NCI-H187 (cell line): ENCODE results near the gene AP4S1.

ENCODE experiments used
- DNase-seq, 2 experiments: peaks; one replicate each; lab custom pipeline; 2025; lab: John Stamatoyannopoulos, UW

Gene AP4S1

DNA sequence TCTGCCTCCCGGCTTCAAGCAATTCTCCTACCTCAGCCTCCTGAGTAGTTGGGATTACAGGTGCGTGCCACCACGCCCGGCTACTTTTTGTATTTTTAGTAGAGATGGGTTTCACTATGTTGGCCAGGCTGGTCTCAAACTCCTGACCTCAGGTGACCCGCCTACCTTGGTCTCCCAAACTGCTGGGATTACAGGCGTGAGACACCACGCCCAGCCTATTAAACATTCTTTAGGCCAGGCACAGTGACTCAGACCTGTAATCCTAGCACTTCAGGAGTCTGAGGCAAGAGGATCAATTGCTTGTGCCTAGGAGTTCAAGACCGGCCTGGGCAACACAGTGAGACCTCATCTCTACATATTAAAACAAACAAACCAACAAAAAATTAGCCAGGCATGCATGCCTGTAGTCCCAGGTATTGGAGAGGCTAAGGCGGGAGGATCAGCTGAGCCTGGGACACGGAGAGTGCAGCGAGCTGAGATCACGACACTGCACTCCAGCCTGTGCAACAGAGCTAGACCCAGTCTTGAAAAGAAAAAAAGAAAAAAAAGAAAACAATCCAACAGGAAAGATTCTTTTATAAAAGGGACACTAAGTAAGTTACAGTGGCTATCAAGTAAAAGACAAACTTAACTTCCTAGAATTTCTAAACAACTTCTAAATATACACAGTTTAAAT is 111.9 kb downstream of the AP4S1 start:
- DNase-seq, result no peak

DNA sequence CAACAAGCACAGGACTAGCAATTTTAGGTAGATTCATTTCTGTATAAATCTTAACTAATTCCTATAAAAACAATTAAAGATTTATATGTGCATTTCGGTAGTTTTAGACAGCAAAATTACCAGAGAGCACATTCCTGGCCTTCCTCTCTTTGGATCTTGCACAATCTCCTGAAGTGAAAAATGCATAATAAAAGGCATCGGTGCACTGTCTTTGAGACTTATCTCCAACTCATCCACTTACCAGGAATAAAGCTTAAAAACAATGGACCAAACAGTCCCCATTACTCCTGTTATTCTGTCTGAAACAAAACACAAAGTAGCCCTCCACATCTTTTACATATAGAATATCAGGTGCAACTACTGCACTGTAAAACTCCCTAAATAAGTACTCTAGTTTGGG is 112.9 kb downstream of the AP4S1 start:
- DNase-seq, result no peak

DNA sequence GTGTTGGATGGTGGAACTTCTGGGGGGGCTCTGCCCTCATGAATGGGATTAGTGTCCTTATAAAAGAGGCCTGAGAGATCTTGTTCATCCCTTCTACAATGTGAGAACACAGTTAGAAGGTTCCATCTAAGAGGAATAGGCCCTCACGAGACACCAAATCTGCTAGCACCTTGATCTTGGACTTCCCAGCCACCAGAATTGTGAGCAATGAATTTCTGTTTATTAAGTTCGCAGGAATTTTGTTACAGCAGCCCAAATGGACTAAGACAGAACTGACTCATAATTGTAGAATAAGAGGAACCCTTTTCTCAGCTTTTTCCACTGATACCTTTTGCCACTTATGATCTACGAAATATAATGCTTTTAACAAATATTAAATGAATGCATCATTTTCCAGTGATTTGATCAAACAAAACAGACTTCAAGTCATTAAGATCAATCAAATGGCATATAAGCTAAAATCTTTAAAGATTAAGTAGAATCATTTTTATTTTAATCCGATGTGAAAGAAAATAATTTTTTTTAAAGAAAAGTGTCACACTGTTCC is 113.9 kb downstream of the AP4S1 start:
- no peak for DNase-seq

DNA sequence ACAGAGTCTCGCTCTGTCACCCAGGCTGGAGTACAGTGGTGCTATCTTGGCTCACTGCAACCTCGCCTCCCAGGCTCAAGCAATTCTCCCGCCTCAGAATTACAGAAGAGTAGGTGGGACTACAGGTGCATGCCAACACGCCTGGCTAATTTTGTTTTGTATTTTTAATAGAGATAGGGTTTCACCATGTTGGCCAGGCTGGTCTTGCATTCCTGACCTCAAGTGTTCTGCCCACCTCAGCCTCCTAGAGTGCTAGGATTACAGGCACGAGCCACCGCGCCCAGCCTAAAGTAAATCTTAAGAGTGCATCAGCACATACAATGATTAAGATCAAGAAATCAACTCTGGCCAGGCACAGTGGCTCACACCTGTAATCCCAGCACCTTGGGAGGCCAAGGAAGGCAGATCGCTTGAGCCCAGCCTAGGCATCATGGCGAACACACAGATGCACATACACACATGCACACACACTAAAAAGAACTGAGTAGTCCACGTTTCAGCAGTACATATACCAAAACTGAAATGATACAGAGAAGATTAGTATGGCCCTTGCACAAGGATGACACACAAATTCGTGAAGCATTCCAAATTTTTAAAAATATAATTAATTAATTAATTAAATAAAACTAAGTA is 117.1 kb downstream of the AP4S1 start:
- DNase-seq, result no peak
